Upper lobe of left lung (tissue), 4 donors: ENCODE measurements around the gene ZNF385D.
"Not testable (repeated sequence)": the region's sequence is repeated elsewhere in the genome, so short reads cannot be mapped to it uniquely, and the experiment has no call there.

Experiments used
- CTCF ChIP-seq, 6 experiments: fragments of 450-650 bp in 4 of 6; fragments of 200-600 bp in 2 of 6; sonication (generic) in 2 of 6; IDR thresholded peaks; one replicate each; pipeline ENCODE4 v1.5.1; 2016 to 2019; ENCODE audit warnings: antibody characterized with exemption in 6 of 6
- EP300 ChIP-seq, 4 donors: sonication (generic); formaldehyde crosslinking; IDR thresholded peaks; one replicate each; pipeline ENCODE4 v1.5.1; 2017; ENCODE audit warnings: antibody characterized with exemption in 4 of 4, control low read depth in 2 of 4
- POLR2A ChIP-seq, 4 donors: fragments of 450-650 bp; IDR thresholded peaks; one replicate each; pipeline ENCODE4 v1.5.1; 2016 to 2017; ENCODE audit warnings: antibody characterized with exemption in 4 of 4, mild to moderate bottlenecking in 2 of 4
- POLR2AphosphoS5 ChIP-seq, 2 donors: sonication (generic); formaldehyde crosslinking; IDR thresholded peaks; one replicate each; pipeline ENCODE4 v1.5.1; 2017; ENCODE audit warnings: antibody characterized with exemption in 2 of 2

- not testable (repeated sequence) for TF ChIP-seq CTCF, POLR2A, POLR2AphosphoS5, EP300 (IDR thresholded peaks at IDR 0.05)
Measured at GRCh38 chr3:21387142-21387826, 363.7 kb downstream of the ZNF385D start.
